ENCODE results near the gene L3MBTL4. TPM values are rescaled to one million over a fixed set of nuclear protein-coding genes. Genes with fewer than 3 reads are reported as not detected.

The L3MBTL4 gene
- total RNA-seq, 1 donor from 2014 or later = 0.34 TPM

- Mint-ChIP-seq H3K36me3 (no peaks in the 10 kb centered on the region), H3K4me3 (no peak overlapping the region), H3K9me3 (no peaks in the 10 kb centered on the region), H3K27me3 (ENCODE audit: insufficient read depth, low read depth) (no peaks in the 10 kb centered on the region), H3K27ac (no peak overlapping the region), H3K4me1 (no peaks in the 10 kb centered on the region)
- no peaks in the 10 kb centered on the region for H3K27me3 ChIP-seq
- no peak overlapping the region for H2AFZ ChIP-seq (replicated peaks)
- H3K36me3 ChIP-seq = no peaks in the 10 kb centered on the region
- no peak overlapping the region for H3K27ac ChIP-seq
- no peaks in the 10 kb centered on the region for H3K79me2 ChIP-seq (ENCODE audit: low read depth)
- no peak for TF ChIP-seq EZH2phosphoT487 (IDR thresholded peaks at IDR 0.05)
- no peaks in the 10 kb centered on the region for H4K20me1 ChIP-seq (ENCODE audit: low read depth)
- H3K9me3 ChIP-seq (ENCODE audit: low read depth) = no peaks in the 10 kb centered on the region
- no peak overlapping the region for H3K4me3 ChIP-seq
- no peak for DNase-seq (ENCODE audit: low spot score)
- no peak overlapping the region for H3K4me2 ChIP-seq
- H3K4me1 ChIP-seq = no peaks in the 10 kb centered on the region
- H3F3A ChIP-seq (ENCODE audit: low read depth) = no peaks in the 10 kb centered on the region
- no peak overlapping the region for H3K9ac ChIP-seq
Measured at GRCh38 chr18:6210349-6211173, 204.2 kb downstream of the L3MBTL4 start.

GRCh38 chr18:6207941-6208340 lies 206.8 kb downstream of the L3MBTL4 start:
- H3F3A ChIP-seq (ENCODE audit: low read depth) = no peaks in the 10 kb centered on the region
- H4K20me1 ChIP-seq (ENCODE audit: low read depth) = no peaks in the 10 kb centered on the region
- no peaks in the 10 kb centered on the region for H3K9me3 ChIP-seq (ENCODE audit: low read depth)
- H3K4me1 ChIP-seq = no peaks in the 10 kb centered on the region
- no peak overlapping the region for H3K27ac Mint-ChIP-seq
- H3K4me3 ChIP-seq = no peak overlapping the region
- no peaks in the 10 kb centered on the region for H3K27me3 ChIP-seq
- no peaks in the 10 kb centered on the region for H3K36me3 ChIP-seq
- no peaks in the 10 kb centered on the region for H3K79me2 ChIP-seq (ENCODE audit: low read depth)
- H2AFZ ChIP-seq (replicated peaks) = no peak overlapping the region
- no peaks in the 10 kb centered on the region for H3K9me3 Mint-ChIP-seq
- no peak for TF ChIP-seq EZH2phosphoT487 (IDR thresholded peaks at IDR 0.05)
- TF ChIP-seq, protein P1, sequence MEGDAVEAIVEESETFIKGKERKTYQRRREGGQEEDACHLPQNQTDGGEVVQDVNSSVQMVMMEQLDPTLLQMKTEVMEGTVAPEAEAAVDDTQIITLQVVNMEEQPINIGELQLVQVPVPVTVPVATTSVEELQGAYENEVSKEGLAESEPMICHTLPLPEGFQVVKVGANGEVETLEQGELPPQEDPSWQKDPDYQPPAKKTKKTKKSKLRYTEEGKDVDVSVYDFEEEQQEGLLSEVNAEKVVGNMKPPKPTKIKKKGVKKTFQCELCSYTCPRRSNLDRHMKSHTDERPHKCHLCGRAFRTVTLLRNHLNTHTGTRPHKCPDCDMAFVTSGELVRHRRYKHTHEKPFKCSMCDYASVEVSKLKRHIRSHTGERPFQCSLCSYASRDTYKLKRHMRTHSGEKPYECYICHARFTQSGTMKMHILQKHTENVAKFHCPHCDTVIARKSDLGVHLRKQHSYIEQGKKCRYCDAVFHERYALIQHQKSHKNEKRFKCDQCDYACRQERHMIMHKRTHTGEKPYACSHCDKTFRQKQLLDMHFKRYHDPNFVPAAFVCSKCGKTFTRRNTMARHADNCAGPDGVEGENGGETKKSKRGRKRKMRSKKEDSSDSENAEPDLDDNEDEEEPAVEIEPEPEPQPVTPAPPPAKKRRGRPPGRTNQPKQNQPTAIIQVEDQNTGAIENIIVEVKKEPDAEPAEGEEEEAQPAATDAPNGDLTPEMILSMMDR (IDR thresholded peaks at IDR 0.05) = no peak
- TF ChIP-seq EZH2 (IDR thresholded peaks at IDR 0.05) = no peak
- H3K27me3 Mint-ChIP-seq (ENCODE audit: insufficient read depth, low read depth) = no peaks in the 10 kb centered on the region
- H3K4me1 Mint-ChIP-seq = no peaks in the 10 kb centered on the region
- no peak overlapping the region for H3K27ac ChIP-seq
- DNase-seq (ENCODE audit: low spot score) = no peak
- H3K36me3 Mint-ChIP-seq = no peaks in the 10 kb centered on the region
- H3K9ac ChIP-seq = no peak overlapping the region
- no peak overlapping the region for H3K4me3 Mint-ChIP-seq
- no peak overlapping the region for H3K4me2 ChIP-seq

DNA sequence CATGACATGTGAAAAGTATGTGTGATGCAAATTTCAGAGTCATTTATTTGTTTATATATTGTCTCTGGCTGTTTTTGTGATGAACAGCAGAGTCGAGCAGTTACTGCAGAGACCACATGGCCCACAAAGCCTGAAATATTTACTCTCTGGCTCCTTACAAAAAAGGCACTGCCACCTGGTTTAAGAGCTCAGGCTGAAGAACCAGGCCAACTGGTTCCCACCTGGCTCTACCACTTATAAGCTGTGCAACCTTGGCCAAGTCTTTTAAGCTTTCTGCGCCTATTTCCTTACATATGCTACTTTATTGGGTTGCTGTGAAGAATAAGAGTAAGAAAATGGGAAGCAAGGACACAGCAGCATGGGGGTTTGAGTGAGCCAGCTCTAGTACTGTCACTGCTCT lies 207.6 kb downstream of the L3MBTL4 start:
- H3K4me2 ChIP-seq = no peak overlapping the region
- DNase-seq (ENCODE audit: low spot score) = no peak
- no peaks in the 10 kb centered on the region for H3K4me1 ChIP-seq
- Mint-ChIP-seq H3K9me3 (no peaks in the 10 kb centered on the region), H3K36me3 (no peaks in the 10 kb centered on the region), H3K4me1 (no peaks in the 10 kb centered on the region), H3K27me3 (ENCODE audit: insufficient read depth, low read depth) (no peaks in the 10 kb centered on the region), H3K27ac (no peak overlapping the region), H3K4me3 (no peak overlapping the region)
- no peaks in the 10 kb centered on the region for H3K9me3 ChIP-seq (ENCODE audit: low read depth)
- H3K27me3 ChIP-seq = no peaks in the 10 kb centered on the region
- TF ChIP-seq EZH2phosphoT487 (IDR thresholded peaks at IDR 0.05) = no peak
- TF ChIP-seq, protein P1 (IDR thresholded peaks at IDR 0.05) = no peak
- TF ChIP-seq EZH2 (IDR thresholded peaks at IDR 0.05) = no peak
- H3K36me3 ChIP-seq = no peaks in the 10 kb centered on the region
- no peak overlapping the region for H3K4me3 ChIP-seq
- no peak overlapping the region for H3K9ac ChIP-seq
- no peaks in the 10 kb centered on the region for H4K20me1 ChIP-seq (ENCODE audit: low read depth)
- no peaks in the 10 kb centered on the region for H3F3A ChIP-seq (ENCODE audit: low read depth)
- no peaks in the 10 kb centered on the region for H3K79me2 ChIP-seq (ENCODE audit: low read depth)
- H2AFZ ChIP-seq (replicated peaks) = no peak overlapping the region
- H3K27ac ChIP-seq = no peak overlapping the region

DNA sequence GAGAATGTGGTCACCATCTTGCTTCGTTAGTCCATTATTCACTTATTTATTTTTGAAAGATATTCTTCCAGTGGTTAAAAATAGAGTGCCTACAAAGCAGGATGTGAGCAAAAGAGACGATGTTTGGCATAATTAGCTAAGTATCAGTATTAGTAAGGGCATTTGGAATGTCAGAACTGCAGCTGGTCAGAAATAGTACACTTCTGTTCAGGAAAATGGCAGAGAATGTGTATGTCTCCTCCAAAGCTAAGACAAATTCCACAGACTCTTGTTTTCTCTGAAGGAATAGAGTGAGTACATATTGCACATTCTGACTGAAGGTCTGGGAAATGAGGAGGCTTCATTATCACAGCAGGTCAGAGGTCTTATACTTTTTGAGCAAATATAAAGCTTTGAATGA lies 209.0 kb downstream of the L3MBTL4 start:
- TF ChIP-seq EZH2 (IDR thresholded peaks at IDR 0.05) (no peak), EZH2phosphoT487 (IDR thresholded peaks at IDR 0.05) (no peak)
- TF ChIP-seq, protein P1 (IDR thresholded peaks at IDR 0.05) = no peak

More for the DNA sequence above, 209.0 kb downstream of the L3MBTL4 start:
- Mint-ChIP-seq H3K27me3 (ENCODE audit: insufficient read depth, low read depth) (peaks cover 2% of the 10 kb centered on the region), H3K4me1 (no peaks in the 10 kb centered on the region), H3K4me3 (no peak overlapping the region), H3K27ac (no peak overlapping the region), H3K9me3 (no peaks in the 10 kb centered on the region), H3K36me3 (no peaks in the 10 kb centered on the region)
- no peaks in the 10 kb centered on the region for H3F3A ChIP-seq (ENCODE audit: low read depth)
- no peak overlapping the region for H3K9ac ChIP-seq
- no peak overlapping the region for H3K4me3 ChIP-seq
- H3K4me1 ChIP-seq = no peaks in the 10 kb centered on the region
- H3K27me3 ChIP-seq = no peaks in the 10 kb centered on the region
- no peaks in the 10 kb centered on the region for H3K79me2 ChIP-seq (ENCODE audit: low read depth)
- no peak overlapping the region for H3K27ac ChIP-seq
- H2AFZ ChIP-seq (replicated peaks) = no peak overlapping the region
- H3K36me3 ChIP-seq = no peaks in the 10 kb centered on the region
- no peaks in the 10 kb centered on the region for H4K20me1 ChIP-seq (ENCODE audit: low read depth)
- no peak for DNase-seq (ENCODE audit: low spot score)
- H3K4me2 ChIP-seq = no peak overlapping the region
- H3K9me3 ChIP-seq (ENCODE audit: low read depth) = no peaks in the 10 kb centered on the region

All from neural progenitor cell (in vitro differentiated cells).